ENCODE data around the gene FOXN4.

- TF ChIP-seq CTCF (IDR thresholded peaks at IDR 0.05; ENCODE audit: low read depth, low read length) = no peak
- TF ChIP-seq POLR2A (IDR thresholded peaks at IDR 0.05; ENCODE audit: extremely low read depth, insufficient read length) = no peak
- no peak for TF ChIP-seq MYC (IDR thresholded peaks at IDR 0.05; ENCODE audit: low read depth, low read length)
- no peak for TF ChIP-seq MAX (IDR thresholded peaks at IDR 0.05; ENCODE audit: low read depth, low read length)
Observed at GRCh38 chr12:109239691-109240090, 69.4 kb downstream of the FOXN4 start.

Data from NB4 (cell line).